ENCODE measurements around the gene CSNK1A1. TPM values are rescaled to one million over a fixed set of nuclear protein-coding genes. Genes with fewer than 3 reads are reported as not detected.

Gene CSNK1A1
- total RNA-seq, 1 experiment from 2014 or later, result 300 TPM

DNA sequence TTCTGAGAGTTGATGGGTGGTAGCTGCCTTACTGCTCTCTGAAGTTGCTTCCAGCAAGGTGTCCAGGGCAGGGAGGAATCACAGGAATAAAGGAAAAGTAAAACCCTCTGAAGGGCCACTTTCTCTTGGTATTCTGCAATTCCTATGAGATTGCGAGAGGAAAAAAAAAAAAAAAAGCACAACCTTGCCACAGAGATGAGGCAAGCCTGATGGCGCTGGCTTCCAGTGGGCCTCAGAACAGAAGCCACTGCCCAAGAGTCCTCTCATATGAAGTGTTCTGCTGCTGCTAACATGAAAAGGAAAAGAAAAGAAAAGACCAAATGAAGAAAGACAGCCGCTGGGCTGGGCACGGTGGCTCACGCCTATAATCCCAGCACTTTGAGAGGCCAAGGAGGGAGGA lies 91.3 kb downstream of the CSNK1A1 start:
- DNase-seq, result no peak
- no peak overlapping the region for H2AFZ ChIP-seq
- no peak overlapping the region for H3K4me2 ChIP-seq
- intact Hi-C loops (cut with micrococcal nuclease; ENCODE audit: unreplicated experiment), result no loop called here
- TF ChIP-seq, protein P1, sequence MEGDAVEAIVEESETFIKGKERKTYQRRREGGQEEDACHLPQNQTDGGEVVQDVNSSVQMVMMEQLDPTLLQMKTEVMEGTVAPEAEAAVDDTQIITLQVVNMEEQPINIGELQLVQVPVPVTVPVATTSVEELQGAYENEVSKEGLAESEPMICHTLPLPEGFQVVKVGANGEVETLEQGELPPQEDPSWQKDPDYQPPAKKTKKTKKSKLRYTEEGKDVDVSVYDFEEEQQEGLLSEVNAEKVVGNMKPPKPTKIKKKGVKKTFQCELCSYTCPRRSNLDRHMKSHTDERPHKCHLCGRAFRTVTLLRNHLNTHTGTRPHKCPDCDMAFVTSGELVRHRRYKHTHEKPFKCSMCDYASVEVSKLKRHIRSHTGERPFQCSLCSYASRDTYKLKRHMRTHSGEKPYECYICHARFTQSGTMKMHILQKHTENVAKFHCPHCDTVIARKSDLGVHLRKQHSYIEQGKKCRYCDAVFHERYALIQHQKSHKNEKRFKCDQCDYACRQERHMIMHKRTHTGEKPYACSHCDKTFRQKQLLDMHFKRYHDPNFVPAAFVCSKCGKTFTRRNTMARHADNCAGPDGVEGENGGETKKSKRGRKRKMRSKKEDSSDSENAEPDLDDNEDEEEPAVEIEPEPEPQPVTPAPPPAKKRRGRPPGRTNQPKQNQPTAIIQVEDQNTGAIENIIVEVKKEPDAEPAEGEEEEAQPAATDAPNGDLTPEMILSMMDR (conservative IDR thresholded peaks at IDR 0.05), result no peak
- no peak for TF ChIP-seq EZH2 (IDR thresholded peaks at IDR 0.05; ENCODE audit: low read depth)
- no peaks in the 10 kb centered on the region for H3K27me3 ChIP-seq (ENCODE audit: insufficient read depth, low read depth)
- POLR2A ChIA-PET (ENCODE audit: unreplicated experiment), result no interaction called here
- H3K4me3 ChIP-seq, result no peak overlapping the region
- H3K27ac ChIP-seq, result no peak overlapping the region
- H3K9me2 ChIP-seq (ENCODE audit: insufficient read depth), result no peaks in the 10 kb centered on the region
- H4K20me1 ChIP-seq (ENCODE audit: insufficient read depth), result no peaks in the 10 kb centered on the region
- H3K36me3 ChIP-seq (ENCODE audit: low read depth), result no peaks in the 10 kb centered on the region
- peaks cover 15% of the 10 kb centered on the region; the same call in 1 of the 2 replicates for H3F3A ChIP-seq (ENCODE audit: insufficient read depth, low read depth)
- no TSS peak for BruUV-seq (replicated peaks)
- H3K79me2 ChIP-seq (ENCODE audit: low read depth), result no peaks in the 10 kb centered on the region
- peaks cover 17% of the 10 kb centered on the region for H3K4me1 ChIP-seq (replicated peaks; ENCODE audit: insufficient read depth)
- CTCF ChIA-PET, result no interaction called here
- H3K9me3 ChIP-seq (ENCODE audit: insufficient read depth, low read depth), result no peaks in the 10 kb centered on the region

DNA sequence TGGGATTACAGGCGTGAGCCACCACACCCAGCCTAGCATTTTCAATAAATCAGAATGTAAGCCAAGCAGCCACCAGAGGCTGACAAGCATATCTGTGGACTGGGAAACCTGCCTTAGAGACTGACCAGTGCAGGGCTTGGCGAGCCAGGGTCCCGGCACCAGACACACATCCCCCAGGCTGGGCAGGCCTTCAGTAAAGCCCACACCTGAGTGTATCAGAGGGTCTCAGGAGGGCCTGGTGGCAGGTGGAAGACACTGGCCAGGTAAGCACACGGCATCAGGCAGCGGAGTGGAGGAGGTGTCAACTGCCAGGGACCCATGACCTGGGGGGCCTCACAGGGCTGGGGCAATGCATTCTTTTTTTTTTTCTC lies 93.9 kb downstream of the CSNK1A1 start:
- DNase-seq, result no peak
- no peaks in the 10 kb centered on the region for H3K9me2 ChIP-seq (ENCODE audit: insufficient read depth)
- no peaks in the 10 kb centered on the region for H4K20me1 ChIP-seq (ENCODE audit: insufficient read depth)
- no peaks in the 10 kb centered on the region for H3K36me3 ChIP-seq (ENCODE audit: low read depth)
- H3F3A ChIP-seq (ENCODE audit: insufficient read depth, low read depth), result peaks cover 15% of the 10 kb centered on the region; the same call in 1 of the 2 replicates
- ChIA-PET CTCF (no interaction called here), POLR2A (ENCODE audit: unreplicated experiment) (no interaction called here)
- no peak overlapping the region for H2AFZ ChIP-seq
- no peaks in the 10 kb centered on the region for H3K9me3 ChIP-seq (ENCODE audit: insufficient read depth, low read depth)
- H3K79me2 ChIP-seq (ENCODE audit: low read depth), result no peaks in the 10 kb centered on the region
- intact Hi-C loops (cut with micrococcal nuclease; ENCODE audit: unreplicated experiment), result loop anchor here (2.0 kb wide), 2 partner anchors 17 to 29 kb away; no protein-coding TSS in a partner anchor
- H3K4me3 ChIP-seq, result no peak overlapping the region
- no peaks in the 10 kb centered on the region for H3K27me3 ChIP-seq (ENCODE audit: insufficient read depth, low read depth)
- H3K27ac ChIP-seq, result no peak overlapping the region
- TF ChIP-seq EZH2 (IDR thresholded peaks at IDR 0.05; ENCODE audit: low read depth), result no peak
- TF ChIP-seq, protein P1 (conservative IDR thresholded peaks at IDR 0.05), result no peak
- no peak overlapping the region for H3K4me2 ChIP-seq
- BruUV-seq (replicated peaks), result no TSS peak
- peaks cover 19% of the 10 kb centered on the region for H3K4me1 ChIP-seq (replicated peaks; ENCODE audit: insufficient read depth)

DNA sequence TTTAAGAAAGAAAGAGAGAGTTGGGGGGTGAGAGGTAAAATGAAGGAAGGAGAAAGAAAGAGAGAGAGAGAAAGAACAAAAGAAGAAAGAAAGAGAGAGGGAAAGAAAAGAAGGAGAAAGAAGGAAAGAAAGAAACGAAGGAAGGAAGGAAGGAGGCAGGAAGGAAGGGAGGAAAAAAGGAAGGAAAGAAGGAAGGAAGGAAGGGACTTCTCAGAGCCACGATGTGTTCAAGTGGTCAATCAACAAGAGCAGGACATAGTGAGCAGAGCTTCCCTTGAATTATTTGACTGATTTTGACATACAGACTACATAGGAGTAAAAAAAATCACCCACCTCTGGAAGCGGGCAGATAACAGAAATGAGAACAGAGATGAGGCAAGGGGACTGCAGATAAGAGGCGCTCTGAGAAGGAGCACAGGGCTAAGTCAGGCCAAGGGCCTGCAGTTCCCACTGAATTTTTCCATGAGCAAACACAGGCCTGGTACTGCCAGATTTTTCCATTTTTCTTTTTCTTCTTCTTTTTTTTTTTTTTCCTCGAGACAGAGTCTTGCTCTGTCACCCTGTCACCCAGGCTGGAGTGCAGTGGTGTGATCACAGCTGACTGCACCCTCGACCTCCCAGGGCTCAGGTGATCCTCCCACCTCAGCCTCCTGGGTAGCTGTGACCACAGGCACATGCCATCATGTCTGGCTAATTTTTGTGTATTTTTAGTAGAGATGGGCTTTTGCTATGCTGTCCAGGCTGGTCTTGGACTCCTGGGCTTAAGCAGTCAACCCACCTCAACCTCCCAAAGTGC lies 94.4 kb downstream of the CSNK1A1 start:
- peaks cover 15% of the 10 kb centered on the region; the same call in 1 of the 2 replicates for H3F3A ChIP-seq (ENCODE audit: insufficient read depth, low read depth)
- H3K4me1 ChIP-seq (replicated peaks; ENCODE audit: insufficient read depth), result peaks cover 23% of the 10 kb centered on the region
- no peaks in the 10 kb centered on the region for H4K20me1 ChIP-seq (ENCODE audit: insufficient read depth)
- H2AFZ ChIP-seq, result no peak overlapping the region
- no peaks in the 10 kb centered on the region for H3K27me3 ChIP-seq (ENCODE audit: insufficient read depth, low read depth)
- ChIA-PET CTCF (interaction anchor here (0.7 to 1.2 kb wide), 2 partner anchors 11 to 480 kb away, joined by 4 to 5 read pairs; no protein-coding TSS in a partner anchor), POLR2A (ENCODE audit: unreplicated experiment) (interaction anchor here (0.6 kb wide), 2 partner anchors 30 to 98 kb away, joined by 3 read pairs; no protein-coding TSS in a partner anchor)
- H3K9me2 ChIP-seq (ENCODE audit: insufficient read depth), result no peaks in the 10 kb centered on the region
- no peak for TF ChIP-seq EZH2 (IDR thresholded peaks at IDR 0.05; ENCODE audit: low read depth)
- TF ChIP-seq, protein P1 (conservative IDR thresholded peaks at IDR 0.05), result no peak
- peak overlapping the region; percentile 56 for H3K4me2 ChIP-seq
- H3K9me3 ChIP-seq (ENCODE audit: insufficient read depth, low read depth), result no peaks in the 10 kb centered on the region
- H3K4me3 ChIP-seq, result no peak overlapping the region
- TSS peak; percentile 60 for BruUV-seq (replicated peaks)
- DNase-seq, result no peak
- intact Hi-C loops (cut with micrococcal nuclease; ENCODE audit: unreplicated experiment), result loop anchor here (2.0 kb wide), 2 partner anchors 18 to 30 kb away; no protein-coding TSS in a partner anchor
- H3K36me3 ChIP-seq (ENCODE audit: low read depth), result no peaks in the 10 kb centered on the region
- H3K79me2 ChIP-seq (ENCODE audit: low read depth), result no peaks in the 10 kb centered on the region
- peak overlapping the region; percentile 54 for H3K27ac ChIP-seq
